Ureter (tissue), 1 donor: ENCODE measurements around the gene ZNF219. TPM values are rescaled to one million over a fixed set of nuclear protein-coding genes. Genes with fewer than 3 reads are reported as not detected.

ENCODE experiments used
- DNase-seq: peaks from one replicate; pipeline ENCODE4 v3.0.0-alpha.2; 2020; ENCODE audit warnings: low spot score
- total RNA-seq: library from RNA; stranded (reverse); gene quantifications from one replicate; pipeline ENCODE4 v1.2.4, GENCODE V29; 2023
- donor health status: DM: yes; HTN: yes; CAD: no.

Gene ZNF219
- total RNA-seq, 1 donor from 2014 or later: 47.2 TPM

- DNase-seq: no peak
These were observed 4.3 kb upstream of the ZNF219 start for GRCh38 chr14:21102521-21103410.

GRCh38 chr14:21101802-21102413 is 3.5 kb upstream of the ZNF219 start:
- no peak for DNase-seq

- no peak for DNase-seq
These were observed 2.5 kb upstream of the ZNF219 start, which contains the start of gene TMEM253 for GRCh38 chr14:21100931-21101330. TMEM253 (plus strand) TSS chr14:21101066; CDS start chr14:21101344, 278 bp downstream.

- no peak for DNase-seq
These were observed 1.1 kb upstream of the ZNF219 start for GRCh38 chr14:21099596-21099985.

- DNase-seq: no peak
These were observed 589 bp upstream of the ZNF219 start for GRCh38 chr14:21098892-21099595.

- DNase-seq: no peak
These were observed 799 bp downstream of the ZNF219 start for GRCh38 chr14:21097636-21098075.

- DNase-seq: no peak
These were observed 1.3 kb downstream of the ZNF219 start for GRCh38 chr14:21096978-21097635.

GRCh38 chr14:21096438-21096837 is 2.0 kb downstream of the ZNF219 start:
- DNase-seq: no peak

GRCh38 chr14:21095430-21096205 is 2.8 kb downstream of the ZNF219 start:
- DNase-seq: no peak

- no peak for DNase-seq
These were observed 4.4 kb downstream of the ZNF219 start for GRCh38 chr14:21093769-21094681.

- DNase-seq: no peak
These were observed 5.4 kb downstream of the ZNF219 start for GRCh38 chr14:21093018-21093417.

GRCh38 chr14:21092273-21093011 is 6.0 kb downstream of the ZNF219 start:
- DNase-seq: peak; percentile 87

- no peak for DNase-seq
These were observed 6.6 kb downstream of the ZNF219 start for GRCh38 chr14:21091821-21092272.

- DNase-seq: no peak
These were observed 7.4 kb downstream of the ZNF219 start for GRCh38 chr14:21090940-21091663.

- no peak for DNase-seq
These were observed 8.1 kb downstream of the ZNF219 start for GRCh38 chr14:21090194-21090939.

GRCh38 chr14:21089877-21090193 is 8.6 kb downstream of the ZNF219 start:
- no peak for DNase-seq

GRCh38 chr14:21089271-21089670 is 9.2 kb downstream of the ZNF219 start:
- no peak for DNase-seq

GRCh38 chr14:21088687-21089086 is 9.8 kb downstream of the ZNF219 start:
- DNase-seq: no peak
